GM12891 (cell line): ENCODE results near the gene FTO.

ENCODE experiments used
- POLR2A ChIP-seq: IDR thresholded peaks from 2 replicates; pipeline ENCODE4 v1.6.1; 2011; ENCODE audit warnings: low read depth, low read length, control low read depth
- POLR2AphosphoS5 ChIP-seq: IDR thresholded peaks from 2 replicates; pipeline ENCODE4 v1.6.1; 2011; ENCODE audit warnings: low read depth, low read length, control low read depth
- POU2F2 ChIP-seq: IDR thresholded peaks from 2 replicates; pipeline ENCODE4 v1.6.1; 2011; ENCODE audit warnings: low read depth, mild to moderate bottlenecking, control low read depth, low read length, moderate library complexity
- TAF1 ChIP-seq: IDR thresholded peaks from 2 replicates; pipeline ENCODE4 v1.6.1; 2011; ENCODE audit warnings: low read depth, low read length, control low read depth

- TF ChIP-seq POLR2AphosphoS5 (no peak), POLR2A (no peak), TAF1 (no peak), POU2F2 (no peak)
Measured at GRCh38 chr16:53910990-53911389, 207.0 kb downstream of the FTO start.
